ENCODE measurements around the gene SEZ6L.

DNA sequence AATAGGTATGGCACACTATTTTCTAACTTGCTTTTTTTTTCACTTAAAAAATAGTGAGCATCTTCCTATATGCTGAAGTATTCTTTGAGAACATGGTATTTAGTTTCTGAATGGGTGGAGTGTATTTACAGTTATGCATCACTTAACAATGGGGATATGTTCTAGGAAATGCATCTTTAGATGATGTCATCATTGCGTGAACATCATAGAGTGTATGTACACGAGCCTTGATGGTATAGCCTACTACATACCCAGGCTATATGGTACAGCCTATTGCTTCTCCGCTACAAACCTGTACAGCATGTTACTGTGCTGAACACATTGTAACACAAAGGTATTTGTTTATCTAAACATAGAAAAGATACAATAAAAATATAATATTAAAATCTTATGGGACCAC, 135.5 kb downstream of the SEZ6L start:
- TF ChIP-seq POLR2A (IDR thresholded peaks at IDR 0.05; ENCODE audit: low read depth, low read length) (no peak), TAF1 (IDR thresholded peaks at IDR 0.05; ENCODE audit: borderline replicate concordance, low read depth, low read length) (no peak), POLR2AphosphoS5 (IDR thresholded peaks at IDR 0.05; ENCODE audit: low read depth, low read length) (no peak)
